HTR-8/SVneo (cell line): ENCODE data around the gene CPZ.

Source experiments
- DNase-seq: peaks from one replicate; pipeline ENCODE4 v3.0.0; 2011; ENCODE audit warnings: low spot score, mixed read lengths; ENCODE audit not compliant: insufficient read length
- FAIRE-seq: peaks from 2 replicates; lab custom pipeline; 2011; peaks lifted over from hg19 to GRCh38; lab: Jason Lieb, UNC

CPZ gene

GRCh38 chr4:8592366-8593263 lies at the start of gene CPZ:
TSS of gene CPZ (plus strand) at chr4:8592765. CDS start at chr4:8592834, 69 bp downstream.
- DNase-seq (peak; percentile 87), FAIRE-seq (peak; percentile 68)

- no peak for DNase-seq
- FAIRE-seq = no peak
These were observed 49.6 kb upstream of the CPZ start for GRCh38 chr4:8542776-8543525.

GRCh38 chr4:8543623-8544022 lies 48.9 kb upstream of the CPZ start:
- FAIRE-seq (no peak), DNase-seq (no peak)

GRCh38 chr4:8544282-8544681 lies 48.3 kb upstream of the CPZ start:
- FAIRE-seq = no peak
- DNase-seq = no peak

- DNase-seq = no peak
- no peak for FAIRE-seq
These were observed 47.7 kb upstream of the CPZ start for GRCh38 chr4:8544741-8545438.

GRCh38 chr4:8545439-8545765 lies 47.2 kb upstream of the CPZ start:
- DNase-seq (no peak), FAIRE-seq (no peak)

- FAIRE-seq = no peak
- no peak for DNase-seq
These were observed 45.8 kb upstream of the CPZ start for GRCh38 chr4:8546766-8547107.

- FAIRE-seq = peak; percentile 95
These were observed 45.3 kb upstream of the CPZ start for GRCh38 chr4:8547108-8547911.

GRCh38 chr4:8547912-8548730 lies 44.4 kb upstream of the CPZ start:
- DNase-seq = peak; percentile 61
- FAIRE-seq = peak; percentile 93

More at GRCh38 chr4:8547108-8547911, 45.3 kb upstream of the CPZ start:
- no peak for DNase-seq

- DNase-seq = no peak
- FAIRE-seq = no peak
These were observed 43.7 kb upstream of the CPZ start for GRCh38 chr4:8548731-8549351.

GRCh38 chr4:8549352-8549931 lies 43.1 kb upstream of the CPZ start:
- no peak for DNase-seq
- FAIRE-seq = no peak

- FAIRE-seq (no peak), DNase-seq (no peak)
These were observed 41.9 kb upstream of the CPZ start for GRCh38 chr4:8550691-8551090.

- DNase-seq (no peak), FAIRE-seq (no peak)
These were observed 40.5 kb upstream of the CPZ start for GRCh38 chr4:8552024-8552423.

- FAIRE-seq (no peak), DNase-seq (no peak)
These were observed 39.9 kb upstream of the CPZ start for GRCh38 chr4:8552581-8553205.

- no peak for FAIRE-seq
- no peak for DNase-seq
These were observed 39.3 kb upstream of the CPZ start for GRCh38 chr4:8553216-8553615.

GRCh38 chr4:8553991-8554405 lies 38.6 kb upstream of the CPZ start:
- DNase-seq (no peak), FAIRE-seq (no peak)

- FAIRE-seq (no peak), DNase-seq (no peak)
These were observed 37.9 kb upstream of the CPZ start for GRCh38 chr4:8554555-8555100.

- DNase-seq (no peak), FAIRE-seq (no peak)
These were observed 36.8 kb upstream of the CPZ start for GRCh38 chr4:8555716-8556115.
